Lower lobe of right lung (tissue), 2 donors: Measurements from ENCODE around the gene ADNP2. TPM values are rescaled to one million over a fixed set of nuclear protein-coding genes. Genes with fewer than 3 reads are reported as not detected.

Experiments used
- ATAC-seq, 2 donors: fragments of 200-7000 bp; cut with Tn5 transposase; one replicate each; pipeline ENCODE4 v1.9.1; 2020 to 2022; ENCODE audit warnings: mild to moderate bottlenecking in 2 of 2, moderate library complexity in 2 of 2
- DNase-seq: peaks from one replicate; pipeline ENCODE4 v3.0.0-alpha.2; 2020
- H3K27ac ChIP-seq: fragments of 200-600 bp; one replicate; pipeline ENCODE4 v1.8.0; 2022
- H3K27me3 ChIP-seq: fragments of 200-600 bp; one replicate; pipeline ENCODE4 v1.8.0; 2022; ENCODE audit warnings: low read depth
- H3K36me3 ChIP-seq: fragments of 200-600 bp; one replicate; pipeline ENCODE4 v1.8.0; 2022; ENCODE audit warnings: mild to moderate bottlenecking
- H3K4me1 ChIP-seq: fragments of 200-600 bp; one replicate; pipeline ENCODE4 v1.8.0; 2022
- H3K4me3 ChIP-seq: fragments of 200-600 bp; one replicate; pipeline ENCODE4 v1.8.0; 2022; ENCODE audit warnings: mild to moderate bottlenecking
- H3K9me3 ChIP-seq: fragments of 200-600 bp; one replicate; pipeline ENCODE4 v1.8.0; 2022
- intact Hi-C: fragments of 100-400 bp; cut with DNase I; formaldehyde crosslinking; loops from one replicate; pipeline ENCODE4 v1.11.0; 2022
- total RNA-seq: library from RNA; stranded (reverse); fragmentation: NEBNext Ultra II Directional; extraction: Animal tissue kit (Norgen Biotek cat#: 25700); gene quantifications from one replicate; pipeline ENCODE4 v1.2.1, GENCODE V29; 2021
- TF ChIP-seq, protein P1 (sequence below): fragments of 200-600 bp; IDR thresholded peaks from one replicate; pipeline ENCODE4 v1.8.0; 2022; ENCODE audit warnings: antibody characterized with exemption, mild to moderate bottlenecking
- donor health status: DM: no; HTN: yes; CAD: no; lungs with severe emphysema.

Gene ADNP2
- total RNA-seq, 1 donor from 2014 or later = 16.5 TPM

- H3K4me3 ChIP-seq = no peak overlapping the region
- TF ChIP-seq, protein P1, sequence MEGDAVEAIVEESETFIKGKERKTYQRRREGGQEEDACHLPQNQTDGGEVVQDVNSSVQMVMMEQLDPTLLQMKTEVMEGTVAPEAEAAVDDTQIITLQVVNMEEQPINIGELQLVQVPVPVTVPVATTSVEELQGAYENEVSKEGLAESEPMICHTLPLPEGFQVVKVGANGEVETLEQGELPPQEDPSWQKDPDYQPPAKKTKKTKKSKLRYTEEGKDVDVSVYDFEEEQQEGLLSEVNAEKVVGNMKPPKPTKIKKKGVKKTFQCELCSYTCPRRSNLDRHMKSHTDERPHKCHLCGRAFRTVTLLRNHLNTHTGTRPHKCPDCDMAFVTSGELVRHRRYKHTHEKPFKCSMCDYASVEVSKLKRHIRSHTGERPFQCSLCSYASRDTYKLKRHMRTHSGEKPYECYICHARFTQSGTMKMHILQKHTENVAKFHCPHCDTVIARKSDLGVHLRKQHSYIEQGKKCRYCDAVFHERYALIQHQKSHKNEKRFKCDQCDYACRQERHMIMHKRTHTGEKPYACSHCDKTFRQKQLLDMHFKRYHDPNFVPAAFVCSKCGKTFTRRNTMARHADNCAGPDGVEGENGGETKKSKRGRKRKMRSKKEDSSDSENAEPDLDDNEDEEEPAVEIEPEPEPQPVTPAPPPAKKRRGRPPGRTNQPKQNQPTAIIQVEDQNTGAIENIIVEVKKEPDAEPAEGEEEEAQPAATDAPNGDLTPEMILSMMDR = no peak
- DNase-seq (no peak), ATAC-seq (no peak)
- peaks cover 22% of the 10 kb centered on the region for H3K36me3 ChIP-seq
- H3K9me3 ChIP-seq = no peaks in the 10 kb centered on the region
- no peak overlapping the region for H3K27ac ChIP-seq
- H3K4me1 ChIP-seq = peaks cover 16% of the 10 kb centered on the region
- intact Hi-C loops = no loop called here
- H3K27me3 ChIP-seq = no peaks in the 10 kb centered on the region
Observed at GRCh38 chr18:80115035-80115434, 6.0 kb downstream of the ADNP2 start.

DNA sequence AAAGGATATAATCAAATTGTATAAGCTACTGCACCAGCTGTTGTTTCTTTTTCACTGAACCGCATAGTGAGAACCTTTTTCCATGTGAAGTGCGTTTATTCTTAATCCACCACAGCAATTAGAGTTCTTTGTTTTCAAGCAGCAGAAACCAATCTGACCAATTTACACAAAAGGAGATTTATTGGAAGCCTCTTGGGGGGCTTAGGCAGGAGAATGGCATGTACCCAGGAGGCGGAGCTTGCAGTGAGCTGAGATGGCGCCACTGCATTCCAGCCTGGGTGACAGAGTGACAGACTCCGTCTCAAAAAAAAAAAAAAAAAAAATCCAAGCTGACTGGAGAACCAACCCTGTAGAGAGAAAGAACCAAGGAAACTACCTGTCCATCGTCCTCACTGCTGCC is 10.0 kb downstream of the ADNP2 start:
- no peak overlapping the region for H3K4me3 ChIP-seq
- intact Hi-C loops = no loop called here
- H3K4me1 ChIP-seq = no peaks in the 10 kb centered on the region
- peaks cover 29% of the 10 kb centered on the region for H3K36me3 ChIP-seq
- H3K9me3 ChIP-seq = no peaks in the 10 kb centered on the region
- DNase-seq (no peak), ATAC-seq (no peak)
- H3K27ac ChIP-seq = no peak overlapping the region
- H3K27me3 ChIP-seq = no peaks in the 10 kb centered on the region
- TF ChIP-seq, protein P1 = no peak

GRCh38 chr18:80120932-80121331 is 11.9 kb downstream of the ADNP2 start:
- Histone ChIP-seq H3K27me3 (no peaks in the 10 kb centered on the region), H3K9me3 (no peaks in the 10 kb centered on the region), H3K36me3 (peaks cover 29% of the 10 kb centered on the region), H3K4me1 (no peaks in the 10 kb centered on the region), H3K4me3 (no peak overlapping the region), H3K27ac (no peak overlapping the region)
- TF ChIP-seq, protein P1 = no peak
- intact Hi-C loops = no loop called here
- DNase-seq (no peak), ATAC-seq (no peak)

DNA sequence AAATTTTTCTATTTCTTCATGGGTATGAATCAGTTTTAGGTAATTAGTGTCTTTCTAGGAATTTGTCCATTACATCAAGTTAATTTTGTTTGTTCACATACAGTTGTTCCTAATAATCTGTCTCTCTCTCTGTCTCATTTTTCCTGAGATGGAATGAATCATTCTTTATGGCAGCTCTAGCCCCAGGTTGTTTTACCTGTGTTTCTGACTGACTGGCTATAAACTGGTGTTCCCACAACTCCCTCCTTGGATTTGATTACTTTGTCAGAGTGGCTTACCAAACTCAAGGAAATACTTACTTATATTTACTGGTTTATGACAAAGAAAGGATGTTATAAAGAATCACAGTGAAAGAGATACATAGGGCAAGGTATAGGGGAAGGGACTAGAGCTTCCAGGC is 15.1 kb downstream of the ADNP2 start:
- peaks cover 17% of the 10 kb centered on the region for H3K36me3 ChIP-seq
- no peaks in the 10 kb centered on the region for H3K9me3 ChIP-seq
- no peaks in the 10 kb centered on the region for H3K4me1 ChIP-seq
- intact Hi-C loops = no loop called here
- no peaks in the 10 kb centered on the region for H3K27me3 ChIP-seq
- no peak for ATAC-seq
- H3K4me3 ChIP-seq = no peak overlapping the region
- no peak for DNase-seq
- no peak overlapping the region for H3K27ac ChIP-seq
- TF ChIP-seq, protein P1 = no peak

GRCh38 chr18:80126797-80127196 is 17.7 kb downstream of the ADNP2 start:
- no peaks in the 10 kb centered on the region for H3K4me1 ChIP-seq
- H3K36me3 ChIP-seq = peaks cover 7% of the 10 kb centered on the region
- intact Hi-C loops = no loop called here
- no peaks in the 10 kb centered on the region for H3K9me3 ChIP-seq
- H3K27me3 ChIP-seq = no peaks in the 10 kb centered on the region
- ATAC-seq = no peak
- no peak for DNase-seq
- no peak overlapping the region for H3K4me3 ChIP-seq
- TF ChIP-seq, protein P1 = no peak
- H3K27ac ChIP-seq = no peak overlapping the region

- H3K27ac ChIP-seq = no peak overlapping the region
- no peak overlapping the region for H3K4me3 ChIP-seq
- no peak for DNase-seq
- H3K27me3 ChIP-seq = no peaks in the 10 kb centered on the region
- peaks cover under 1% of the 10 kb centered on the region for H3K36me3 ChIP-seq
- intact Hi-C loops = no loop called here
- H3K9me3 ChIP-seq = no peaks in the 10 kb centered on the region
- H3K4me1 ChIP-seq = no peaks in the 10 kb centered on the region
- ATAC-seq = no peak
- TF ChIP-seq, protein P1 = no peak
Observed at GRCh38 chr18:80127635-80128034, 18.6 kb downstream of the ADNP2 start.
